Stimulated activated CD8-positive, alpha-beta memory T cell treated with anti-CD3 and anti-CD28 coated beads, Interleukin-15, amount 100 ng/mL, for 48 hours (primary cell): ENCODE measurements around the gene EYS.
"Not testable (repeated sequence)": the region's sequence is repeated elsewhere in the genome, so short reads cannot be mapped to it uniquely, and the experiment has no call there.

Source experiments
- DNase-seq, 2 donors: peaks; one replicate each; pipeline ENCODE4 v3.0.0-alpha.2; 2020; ENCODE audit warnings: low read depth in 2 of 2

EYS gene

GRCh38 chr6:63964366-63964765 is 1742.7 kb downstream of the EYS start:
- no peak for DNase-seq

GRCh38 chr6:63963769-63964315 is 1743.2 kb downstream of the EYS start:
- DNase-seq = no peak

- not testable (repeated sequence) for DNase-seq
Measured at GRCh38 chr6:63953336-63954021, 1753.5 kb downstream of the EYS start.

- DNase-seq = no peak
Measured at GRCh38 chr6:63947792-63948529, 1759.1 kb downstream of the EYS start.

- DNase-seq = no peak
Measured at GRCh38 chr6:63945987-63946386, 1761.0 kb downstream of the EYS start.

GRCh38 chr6:63943826-63944225 is 1763.2 kb downstream of the EYS start:
- no peak for DNase-seq

GRCh38 chr6:63941747-63942470 is 1765.1 kb downstream of the EYS start:
- DNase-seq = no peak

- DNase-seq = no peak
Measured at GRCh38 chr6:63940056-63940455, 1767.0 kb downstream of the EYS start.

GRCh38 chr6:63936399-63936798 is 1770.6 kb downstream of the EYS start:
- DNase-seq = no peak

GRCh38 chr6:63935732-63936131 is 1771.3 kb downstream of the EYS start:
- DNase-seq = no peak

- not testable (repeated sequence) for DNase-seq
Measured at GRCh38 chr6:63933948-63934347, 1773.1 kb downstream of the EYS start.

- DNase-seq = no peak
Measured at GRCh38 chr6:63930848-63931247, 1776.2 kb downstream of the EYS start.

- DNase-seq = no peak
Measured at GRCh38 chr6:63929111-63929510, 1777.9 kb downstream of the EYS start.

- no peak for DNase-seq
Measured at GRCh38 chr6:63928613-63929012, 1778.4 kb downstream of the EYS start.

- DNase-seq = no peak
Measured at GRCh38 chr6:63926950-63927927, 1779.8 kb downstream of the EYS start.

- no peak for DNase-seq
Measured at GRCh38 chr6:63926258-63926780, 1780.7 kb downstream of the EYS start.

- DNase-seq = no peak
Measured at GRCh38 chr6:63923139-63923739, 1783.8 kb downstream of the EYS start.

- DNase-seq = no peak
Measured at GRCh38 chr6:63919556-63920110, 1787.4 kb downstream of the EYS start.

- DNase-seq = no peak
Measured at GRCh38 chr6:63912887-63913286, 1794.1 kb downstream of the EYS start.

GRCh38 chr6:63910863-63911551 is 1796.0 kb downstream of the EYS start:
- no peak for DNase-seq
